Calu3 (cell line): ENCODE measurements around the gene CCDC158. TPM values are rescaled to one million over a fixed set of nuclear protein-coding genes. Genes with fewer than 3 reads are reported as not detected.

Source experiments
- BruUV-seq: library from RNA; stranded (reverse); fragments of 400-500 nt; replicated peaks from 2 replicates; lab custom pipeline; 2021; lab: Mats Ljungman, UMichigan
- CTCF ChIA-PET: fragments of 300-600 bp; sonication (Branson Sonifier 250); formaldehyde crosslinking; loops from one replicate; lab custom pipeline; 2022; ENCODE audit warnings: antibody characterized with exemption; lab: Charles Lee
- DNase-seq: peaks from one replicate; pipeline ENCODE4 v3.0.0; 2022
- H3K27ac Mint-ChIP-seq: one replicate; pipeline ENCODE4 v1.8.0; 2022; ENCODE audit warnings: mixed read lengths; ENCODE audit not compliant: unreplicated experiment
- H3K27me3 Mint-ChIP-seq: one replicate; pipeline ENCODE4 v1.8.0; 2022; ENCODE audit warnings: mixed read lengths; ENCODE audit not compliant: unreplicated experiment
- H3K36me3 Mint-ChIP-seq: one replicate; pipeline ENCODE4 v1.8.0; 2022; ENCODE audit warnings: mild to moderate bottlenecking, moderate library complexity, mixed read lengths; ENCODE audit not compliant: insufficient read depth, unreplicated experiment
- H3K4me1 Mint-ChIP-seq: one replicate; pipeline ENCODE4 v1.8.0; 2022; ENCODE audit warnings: mild to moderate bottlenecking, low read depth, mixed read lengths; ENCODE audit not compliant: unreplicated experiment
- H3K4me3 Mint-ChIP-seq: one replicate; pipeline ENCODE4 v1.8.0; 2022; ENCODE audit warnings: mild to moderate bottlenecking, low read depth, moderate library complexity, mixed read lengths; ENCODE audit not compliant: unreplicated experiment
- H3K9me3 Mint-ChIP-seq: one replicate; pipeline ENCODE4 v1.8.0; 2022; ENCODE audit warnings: low read depth, mixed read lengths; ENCODE audit not compliant: unreplicated experiment
- intact Hi-C: fragments of 100-400 bp; cut with micrococcal nuclease; formaldehyde crosslinking; loops from one replicate; pipeline ENCODE4 v1.10.0; 2022; ENCODE audit not compliant: unreplicated experiment
- total RNA-seq: library from RNA; stranded (reverse); gene quantifications from 2 replicates; pipeline ENCODE4 v1.2.3, GENCODE V29; 2022
- TF ChIP-seq, protein P1 (sequence below): fragments of 200-600 bp; IDR thresholded peaks from one replicate; pipeline ENCODE4 v1.8.0; 2022; ENCODE audit warnings: antibody characterized with exemption; ENCODE audit not compliant: unreplicated experiment

CCDC158 gene
- total RNA-seq, 1 experiment from 2014 or later = not detected

DNA sequence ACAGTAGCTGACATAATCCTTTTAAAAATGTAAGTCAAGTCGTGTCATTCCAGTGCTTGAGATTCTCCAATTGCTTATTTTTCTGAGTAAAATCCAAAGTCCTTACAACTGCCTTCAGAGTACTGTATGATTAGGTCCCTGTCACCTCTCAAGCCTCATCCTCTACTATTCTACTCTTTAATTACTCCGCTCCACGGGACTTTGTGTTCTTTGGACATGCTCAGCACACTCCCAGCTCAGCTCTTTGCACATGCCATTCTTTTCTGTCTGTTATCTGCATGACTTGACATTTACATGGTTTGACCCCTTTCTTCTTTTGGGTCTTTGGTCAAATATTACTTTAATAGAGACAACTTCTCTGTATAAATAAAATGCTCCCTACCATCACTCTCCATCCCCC lies 154.3 kb downstream of the CCDC158 start:
- CTCF ChIA-PET = no interaction called here
- no peaks in the 10 kb centered on the region for H3K4me1 Mint-ChIP-seq
- DNase-seq = no peak
- H3K4me3 Mint-ChIP-seq = no peak overlapping the region
- no peak overlapping the region for H3K27ac Mint-ChIP-seq
- no TSS peak for BruUV-seq
- H3K9me3 Mint-ChIP-seq = no peaks in the 10 kb centered on the region
- no peaks in the 10 kb centered on the region for H3K27me3 Mint-ChIP-seq
- no peaks in the 10 kb centered on the region for H3K36me3 Mint-ChIP-seq
- TF ChIP-seq, protein P1, sequence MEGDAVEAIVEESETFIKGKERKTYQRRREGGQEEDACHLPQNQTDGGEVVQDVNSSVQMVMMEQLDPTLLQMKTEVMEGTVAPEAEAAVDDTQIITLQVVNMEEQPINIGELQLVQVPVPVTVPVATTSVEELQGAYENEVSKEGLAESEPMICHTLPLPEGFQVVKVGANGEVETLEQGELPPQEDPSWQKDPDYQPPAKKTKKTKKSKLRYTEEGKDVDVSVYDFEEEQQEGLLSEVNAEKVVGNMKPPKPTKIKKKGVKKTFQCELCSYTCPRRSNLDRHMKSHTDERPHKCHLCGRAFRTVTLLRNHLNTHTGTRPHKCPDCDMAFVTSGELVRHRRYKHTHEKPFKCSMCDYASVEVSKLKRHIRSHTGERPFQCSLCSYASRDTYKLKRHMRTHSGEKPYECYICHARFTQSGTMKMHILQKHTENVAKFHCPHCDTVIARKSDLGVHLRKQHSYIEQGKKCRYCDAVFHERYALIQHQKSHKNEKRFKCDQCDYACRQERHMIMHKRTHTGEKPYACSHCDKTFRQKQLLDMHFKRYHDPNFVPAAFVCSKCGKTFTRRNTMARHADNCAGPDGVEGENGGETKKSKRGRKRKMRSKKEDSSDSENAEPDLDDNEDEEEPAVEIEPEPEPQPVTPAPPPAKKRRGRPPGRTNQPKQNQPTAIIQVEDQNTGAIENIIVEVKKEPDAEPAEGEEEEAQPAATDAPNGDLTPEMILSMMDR = no peak
- intact Hi-C loops = no loop called here

DNA sequence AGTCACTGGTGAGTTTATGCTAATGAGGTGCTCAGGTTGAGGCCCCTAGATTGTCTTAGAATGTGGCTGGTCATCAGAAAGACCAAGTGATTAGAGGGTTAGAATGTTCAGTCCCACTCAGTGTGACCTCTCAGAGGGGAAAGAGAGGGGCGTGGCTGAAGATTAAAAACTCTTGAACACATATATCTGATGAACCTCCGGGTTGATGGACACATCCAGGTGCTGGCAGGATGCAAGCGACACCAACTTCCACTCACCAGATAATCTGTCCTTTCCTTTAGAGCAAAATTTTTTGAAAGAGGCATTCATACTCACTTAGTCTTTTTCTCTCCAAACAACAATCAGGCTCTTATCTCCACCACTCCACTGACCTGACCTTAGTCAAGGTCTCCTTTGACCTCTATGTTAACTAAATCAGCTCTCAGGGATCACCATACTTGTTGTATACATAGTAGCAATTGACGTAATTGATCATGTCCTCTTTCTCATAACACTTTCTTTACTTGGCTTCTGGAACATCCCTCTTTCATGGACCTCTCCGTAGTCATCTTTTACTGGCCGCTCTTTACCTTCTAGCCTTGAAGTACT lies 155.2 kb downstream of the CCDC158 start:
- no peaks in the 10 kb centered on the region for H3K9me3 Mint-ChIP-seq
- TF ChIP-seq, protein P1 = no peak
- H3K27ac Mint-ChIP-seq = no peak overlapping the region
- no peak overlapping the region for H3K4me3 Mint-ChIP-seq
- CTCF ChIA-PET = no interaction called here
- no peaks in the 10 kb centered on the region for H3K27me3 Mint-ChIP-seq
- DNase-seq = no peak
- no peaks in the 10 kb centered on the region for H3K36me3 Mint-ChIP-seq
- H3K4me1 Mint-ChIP-seq = peaks cover 3% of the 10 kb centered on the region
- BruUV-seq = no TSS peak
- intact Hi-C loops = no loop called here

Other genes with a start within 250 kb of the CCDC158 start
- gene SCARB2, start 207.3 kb downstream of the CCDC158 start, total RNA-seq = 87.3 and 109 TPM in 2 replicates
- 0.57 and 1.1 TPM in 2 replicates for gene FAM47E, start 169.4 kb downstream of the CCDC158 start, total RNA-seq
- gene STBD1, start 114.4 kb downstream of the CCDC158 start, total RNA-seq = 3.2 and 5.0 TPM in 2 replicates
- gene SHROOM3, start 14.1 kb upstream of the CCDC158 start, total RNA-seq = 114 and 135 TPM in 2 replicates